GM13976 (cell line): ENCODE results near the gene ADIG.

ENCODE experiments used
- DNase-seq: peaks from one replicate; pipeline ENCODE4 v3.0.0; 2012; ENCODE audit warnings: low spot score
- CTCF ChIP-seq: IDR thresholded peaks from 2 replicates; pipeline ENCODE4 v1.5.1; 2012; ENCODE audit warnings: borderline replicate concordance, mild to moderate bottlenecking; ENCODE audit not compliant: insufficient read depth; ENCODE audit errors: extremely low read depth, missing control alignments, control extremely low read depth
- in situ Hi-C: fragments of 300-500 bp; cut with MboI; formaldehyde crosslinking; loops from one replicate; pipeline ENCODE4 v1.12.0; 2022; ENCODE audit warnings: low sequenced_read_pairs, mixed read lengths, inconsistent platforms; ENCODE audit not compliant: unreplicated experiment

The ADIG gene

GRCh38 chr20:38583306-38583705, 2.3 kb downstream of the ADIG start:
- DNase-seq, result no peak
- TF ChIP-seq CTCF, result no peak
- in situ Hi-C loops, result no loop called here

DNA sequence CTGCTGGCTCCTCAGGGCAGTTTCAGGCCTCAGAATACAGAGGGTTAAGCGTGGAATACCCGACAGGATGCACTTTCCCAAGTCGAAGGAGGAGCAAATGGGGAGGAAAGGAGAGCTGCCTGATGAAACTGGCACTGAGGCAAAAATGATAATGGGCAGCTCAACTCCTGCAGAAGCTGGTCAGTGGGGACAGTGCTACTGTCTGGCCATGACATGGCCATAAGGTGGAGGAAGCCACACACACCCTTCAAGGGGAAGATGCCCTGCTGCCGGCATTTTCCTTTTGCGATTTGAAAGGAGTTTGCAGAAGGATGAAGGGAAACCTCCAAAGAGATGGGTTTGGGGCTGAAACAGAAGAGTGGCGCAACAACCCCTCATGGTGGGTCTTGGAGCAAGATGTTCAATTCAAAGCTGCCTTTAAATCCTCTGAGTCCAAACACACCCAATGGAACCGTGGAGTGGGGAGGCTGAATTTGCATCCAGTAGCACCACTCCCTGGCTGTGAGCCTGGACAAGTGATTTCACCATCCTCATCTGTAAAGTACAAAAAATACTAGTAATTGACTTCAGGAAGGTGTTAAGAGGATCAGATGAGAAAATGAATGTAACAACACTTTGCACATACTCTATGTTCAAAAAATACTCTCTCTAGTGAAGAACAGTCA, 3.2 kb downstream of the ADIG start:
- no peak for TF ChIP-seq CTCF
- in situ Hi-C loops, result no loop called here
- no peak for DNase-seq

DNA sequence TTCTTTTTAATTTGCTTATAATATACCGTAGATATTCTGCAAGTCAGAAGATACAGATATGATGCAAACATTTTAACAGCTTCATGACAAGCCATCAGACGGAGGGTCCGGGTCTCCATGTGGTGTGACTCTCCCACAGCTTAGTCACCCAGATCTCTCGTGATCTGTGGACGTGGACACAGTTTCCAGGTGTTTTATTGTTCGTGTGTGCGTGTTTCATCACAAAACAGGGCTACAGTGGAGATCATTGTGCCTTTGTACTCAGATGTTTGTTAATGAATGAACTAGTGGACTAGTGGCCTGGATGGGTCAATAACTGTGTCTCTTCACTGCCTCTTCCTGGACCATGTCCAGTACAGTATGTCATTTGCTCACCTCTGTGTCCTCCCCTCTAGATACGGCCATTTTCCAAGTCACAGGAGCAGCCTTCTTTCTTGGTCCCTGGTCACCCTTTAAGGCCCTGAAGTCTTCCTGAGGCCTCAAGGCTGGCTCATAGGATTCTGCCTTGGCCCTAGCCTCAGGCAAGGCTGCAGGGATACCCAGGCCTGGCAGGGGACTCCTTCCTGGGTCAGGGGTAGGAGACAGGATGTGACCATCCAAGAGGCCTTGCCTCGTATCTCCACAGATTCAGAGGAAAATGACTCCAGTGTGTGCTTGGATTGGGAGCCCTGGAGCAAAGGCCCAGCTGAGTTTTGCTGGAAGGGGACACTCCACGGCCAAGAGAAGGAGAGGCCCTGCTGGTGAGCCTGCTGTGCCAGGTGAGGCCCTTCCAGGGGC, 4.6 kb downstream of the ADIG start:
- in situ Hi-C loops, result no loop called here
- TF ChIP-seq CTCF, result no peak
- DNase-seq, result no peak

GRCh38 chr20:38586181-38586525, 5.2 kb downstream of the ADIG start:
- in situ Hi-C loops, result no loop called here
- TF ChIP-seq CTCF, result no peak
- DNase-seq, result peak; percentile 10

GRCh38 chr20:38588303-38588702, 7.3 kb downstream of the ADIG start:
- no peak for TF ChIP-seq CTCF
- in situ Hi-C loops, result no loop called here
- DNase-seq, result no peak

- no peak for DNase-seq
- TF ChIP-seq CTCF, result no peak
- in situ Hi-C loops, result no loop called here
Observed at GRCh38 chr20:38589351-38589750, 8.4 kb downstream of the ADIG start.
